CD14-positive monocyte (primary cell): ENCODE results near the gene IL5. TPM values are rescaled to one million over a fixed set of nuclear protein-coding genes. Genes with fewer than 3 reads are reported as not detected.
"Not testable (repeated sequence)": the region's sequence is repeated elsewhere in the genome, so short reads cannot be mapped to it uniquely, and the experiment has no call there.

Source experiments
- DNase-seq, 3 donors: peaks; one replicate each; pipeline ENCODE4 v3.0.0-alpha.2; 2011 to 2022
- H2AFZ ChIP-seq: 2 replicates; pipeline ENCODE4 v1.6.0; 2012; ENCODE audit warnings: mild to moderate bottlenecking, low read depth, low read length, inconsistent platforms; ENCODE audit not compliant: insufficient read depth, poor library complexity, severe bottlenecking
- H3K27ac ChIP-seq, 2 donors: 1 replicate in 1 of 2; 2 replicates in 1 of 2; pipeline ENCODE4 v1.5.1; 2012 to 2013; ENCODE audit warnings: low read length in 2 of 2, control low read depth in 1 of 2, inconsistent platforms in 1 of 2, low read depth in 1 of 2, mild to moderate bottlenecking in 1 of 2
- H3K27me3 ChIP-seq, 2 donors: one replicate each; pipeline versions ENCODE4 v1.6.0 to v1.6.1; 2011 to 2013; ENCODE audit warnings: low read length in 2 of 2; ENCODE audit not compliant: control insufficient read depth in 2 of 2, insufficient read depth in 2 of 2
- H3K36me3 ChIP-seq, 2 donors: replicated peaks in 1 of 2; 1 replicate in 1 of 2; 2 replicates in 1 of 2; pipeline versions ENCODE4 v1.5.1 to v1.6.1; 2012 to 2013; ENCODE audit warnings: low read length in 2 of 2, control low read depth in 1 of 2, inconsistent platforms in 1 of 2, mild to moderate bottlenecking in 1 of 2; ENCODE audit not compliant: insufficient read depth in 2 of 2, control insufficient read depth in 1 of 2
- H3K4me1 ChIP-seq, 2 donors: 1 replicate in 1 of 2; 2 replicates in 1 of 2; pipeline versions ENCODE4 v1.5.1 to v1.6.1; 2012 to 2013; ENCODE audit warnings: low read length in 2 of 2, control low read depth in 1 of 2, inconsistent platforms in 1 of 2, mild to moderate bottlenecking in 1 of 2, moderate library complexity in 1 of 2; ENCODE audit not compliant: insufficient read depth in 2 of 2, control insufficient read depth in 1 of 2
- H3K4me2 ChIP-seq: replicated peaks from 2 replicates; pipeline ENCODE3; 2012; ENCODE audit warnings: low read length, moderate library complexity, mild to moderate bottlenecking; ENCODE audit not compliant: poor library complexity, severe bottlenecking; ENCODE audit errors: extremely low read depth
- H3K4me3 ChIP-seq, 3 experiments: fragments of 200-600 bp in 1 of 3; sonication (generic) in 1 of 3; replicated peaks in 1 of 3; 1 replicate in 2 of 3; 2 replicates in 1 of 3; pipeline ENCODE4 v1.5.1; 2011 to 2013; ENCODE audit warnings: low read length in 3 of 3, mild to moderate bottlenecking in 3 of 3, control low read depth in 2 of 3, low read depth in 2 of 3, inconsistent platforms in 1 of 3, moderate library complexity in 1 of 3
- H3K79me2 ChIP-seq: 2 replicates; pipeline ENCODE4 v1.6.0; 2012; ENCODE audit warnings: mild to moderate bottlenecking, control low read depth, inconsistent platforms, low read length, moderate library complexity; ENCODE audit not compliant: insufficient read depth
- H3K9ac ChIP-seq: 2 replicates; pipeline ENCODE4 v1.6.0; 2017; ENCODE audit warnings: low read length, mild to moderate bottlenecking; ENCODE audit not compliant: insufficient read depth, poor library complexity, severe bottlenecking
- H3K9me3 ChIP-seq, 2 donors: replicated peaks in 1 of 2; 1 replicate in 1 of 2; 2 replicates in 1 of 2; pipeline versions ENCODE4 v1.5.1 to v1.6.1; 2012 to 2013; ENCODE audit warnings: low read length in 2 of 2, control low read depth in 1 of 2; ENCODE audit not compliant: control insufficient read depth in 1 of 2, insufficient read depth in 1 of 2
- H4K20me1 ChIP-seq: 2 replicates; pipeline ENCODE4 v1.6.0; 2012; ENCODE audit warnings: mild to moderate bottlenecking, low read length, control low read depth, moderate library complexity; ENCODE audit not compliant: insufficient read depth
- H3K27ac Mint-ChIP-seq, 7 donors: one replicate each; pipeline ENCODE4 v1.8.0; 2020; ENCODE audit warnings: mild to moderate bottlenecking in 7 of 7, mixed read lengths in 7 of 7, moderate library complexity in 6 of 7, inconsistent platforms in 2 of 7
- H3K27me3 Mint-ChIP-seq, 3 donors: one replicate each; pipeline ENCODE4 v1.8.0; 2021 to 2022; ENCODE audit warnings: low read depth in 3 of 3, mild to moderate bottlenecking in 3 of 3, mixed read lengths in 3 of 3, moderate library complexity in 3 of 3, inconsistent platforms in 1 of 3
- H3K36me3 Mint-ChIP-seq, 2 donors: one replicate each; pipeline ENCODE4 v1.8.0; 2020; ENCODE audit warnings: mixed read lengths in 2 of 2, inconsistent platforms in 1 of 2, mild to moderate bottlenecking in 1 of 2
- H3K4me1 Mint-ChIP-seq: one replicate; pipeline ENCODE4 v1.8.0; 2020; ENCODE audit warnings: mild to moderate bottlenecking, mixed read lengths
- H3K4me3 Mint-ChIP-seq, 2 donors: one replicate each; pipeline ENCODE4 v1.8.0; 2020; ENCODE audit warnings: mild to moderate bottlenecking in 2 of 2, mixed read lengths in 2 of 2, moderate library complexity in 1 of 2
- H3K9me3 Mint-ChIP-seq, 7 donors: one replicate each; pipeline ENCODE4 v1.8.0; 2020 to 2022; ENCODE audit warnings: mixed read lengths in 7 of 7, mild to moderate bottlenecking in 6 of 7, moderate library complexity in 6 of 7, inconsistent platforms in 2 of 7
- CTCF ChIP-seq: fragments of 200-600 bp; IDR thresholded peaks from one replicate; pipeline ENCODE4 v1.8.0; 2022; ENCODE audit warnings: antibody characterized with exemption, mild to moderate bottlenecking
- WGBS: methylation state at CpG from one replicate; pipeline ENCODE4 v1.1.5; 2013; ENCODE audit warnings: missing lambda C conversion rate; ENCODE audit not compliant: insufficient coverage; 5-methylcytosine and 5-hydroxymethylcytosine counted together
- intact Hi-C, 2 donors: fragments of 100-400 bp; cut with micrococcal nuclease; formaldehyde crosslinking; loops; one replicate each; pipeline versions ENCODE4 v1.15.0 to v1.15.1; 2023
- polyA plus RNA-seq, 3 donors: library from polyadenylated mRNA; depleted of rRNA in 1 of 3; unstranded in 2 of 3; stranded (reverse) in 1 of 3; fragments of 300-500 nt in 2 of 3; fragments of >200 nt in 1 of 3; fragmentation: Illumina TruSeq in 2 of 3; gene quantifications; 1 replicate in 2 of 3; 2 replicates in 1 of 3; pipeline ENCODE4 v1.2.3, GENCODE V29; 2012 to 2021

Gene IL5
- polyA plus RNA-seq, 3 donors: not detected

GRCh38 chr5:132586063-132586462, 42.7 kb upstream of the IL5 start:
- Mint-ChIP-seq H3K27me3 (no peaks in the 10 kb centered on the region), H3K4me1 (no peaks in the 10 kb centered on the region), H3K27ac (no peak overlapping the region), H3K4me3 (no peak overlapping the region), H3K36me3 (peaks cover 71 to 80% of the 10 kb centered on the region in 2 donors), H3K9me3 (peaks cover 0 to 5% (median 0%) of the 10 kb centered on the region in 7 donors)
- no peak overlapping the region for H3K4me3 ChIP-seq
- H3K4me1 ChIP-seq: no peaks in the 10 kb centered on the region
- H2AFZ ChIP-seq: no peak overlapping the region
- no peak overlapping the region for H3K27ac ChIP-seq
- no peak overlapping the region for H3K9ac ChIP-seq
- no peak for DNase-seq
- H3K36me3 ChIP-seq: peaks cover 65 to 96% of the 10 kb centered on the region in 2 donors
- H3K79me2 ChIP-seq: no peaks in the 10 kb centered on the region
- no peaks in the 10 kb centered on the region for H3K9me3 ChIP-seq
- intact Hi-C loops: no loop called here
- no peaks in the 10 kb centered on the region for H3K27me3 ChIP-seq
- no peak for TF ChIP-seq CTCF
- no peak overlapping the region for H3K4me2 ChIP-seq
- no peaks in the 10 kb centered on the region for H4K20me1 ChIP-seq

- H3K4me3 ChIP-seq, H3K9me3 ChIP-seq, intact Hi-C loops, H3K4me2 ChIP-seq, H3K27me3 ChIP-seq, H3K27ac Mint-ChIP-seq, H4K20me1 ChIP-seq, H3K79me2 ChIP-seq, H2AFZ ChIP-seq, H3K4me1 ChIP-seq, H3K27ac ChIP-seq, DNase-seq, H3K4me3 Mint-ChIP-seq, H3K27me3 Mint-ChIP-seq, H3K9me3 Mint-ChIP-seq, H3K4me1 Mint-ChIP-seq, H3K9ac ChIP-seq: not testable (repeated sequence)
- no CpG with 5 or more reads among the region's 2 CpGs for WGBS
- peaks cover 65 to 94% of the 10 kb centered on the region in 2 donors for H3K36me3 ChIP-seq
- H3K36me3 Mint-ChIP-seq: peaks cover 64 to 68% of the 10 kb centered on the region in 2 donors
Measured at GRCh38 chr5:132584560-132584959, 41.2 kb upstream of the IL5 start.
